C4-2B (cell line): ENCODE results near the gene SIK2.

Experiments used
- CTCF ChIP-seq: fragments of 450-650 bp; conservative IDR thresholded peaks from 2 replicates; pipeline ENCODE4 v1.5.1; 2017; ENCODE audit warnings: mild to moderate bottlenecking
- ZFX ChIP-seq: fragments of 450-650 bp; IDR thresholded peaks from 2 replicates; pipeline ENCODE4 v1.6.1; 2017

- no peak for TF ChIP-seq CTCF
- no peak for TF ChIP-seq ZFX
These were observed 131.4 kb downstream of the SIK2 start for GRCh38 chr11:111733611-111734088.
